Stimulated activated CD4-positive, alpha-beta T cell treated with anti-CD3 and anti-CD28 coated beads, Interleukin-12 subunit alpha, Interleukin-12 subunit beta, amount 100 ng/mL, for 4 hours (primary cell): Measurements from ENCODE around the gene ERC2.

Experiments
- DNase-seq: peaks from one replicate; pipeline ENCODE4 v3.0.0-alpha.2; 2020

The ERC2 gene

DNA sequence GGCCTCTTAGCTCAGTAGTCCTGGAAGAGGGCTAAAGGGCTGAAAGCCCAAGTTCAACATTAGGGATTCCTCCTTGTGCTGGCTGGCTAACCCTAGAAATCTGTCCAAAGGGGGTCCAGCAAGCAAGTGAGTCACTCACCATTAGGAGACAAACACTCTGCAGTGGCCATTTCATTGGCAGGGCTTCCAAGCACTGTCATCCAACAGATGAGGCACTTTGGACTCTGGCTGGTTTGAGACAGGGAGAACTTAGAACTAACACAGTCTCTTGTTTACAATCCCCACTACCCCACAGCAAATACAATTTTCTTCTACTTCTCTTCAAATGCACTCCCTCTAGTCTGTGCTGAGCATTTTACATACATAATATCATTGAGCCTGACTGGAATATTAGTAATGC, 971.0 kb downstream of the ERC2 start:
- no peak for DNase-seq

DNA sequence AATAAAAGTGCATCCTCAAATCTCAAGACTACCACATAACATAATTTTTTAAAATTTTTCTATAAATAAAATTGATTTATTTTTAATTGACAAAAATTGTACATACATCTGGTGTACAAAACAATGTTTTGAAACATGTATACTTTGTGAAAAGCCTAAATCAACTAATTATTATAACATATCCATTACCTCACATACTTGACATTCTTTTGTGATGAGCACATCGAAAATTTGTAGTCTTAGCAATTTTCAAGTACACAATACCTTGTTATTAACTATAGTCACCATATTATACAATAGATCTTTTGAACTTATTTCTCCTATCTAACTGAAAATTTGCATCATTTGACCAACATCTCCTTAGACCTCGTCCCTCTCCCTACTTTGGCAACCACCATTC, 973.3 kb downstream of the ERC2 start:
- no peak for DNase-seq

- no peak for DNase-seq
Measured at GRCh38 chr3:55492976-55493375, 975.3 kb downstream of the ERC2 start.

GRCh38 chr3:55491296-55491816, 976.9 kb downstream of the ERC2 start:
- DNase-seq, result no peak

DNA sequence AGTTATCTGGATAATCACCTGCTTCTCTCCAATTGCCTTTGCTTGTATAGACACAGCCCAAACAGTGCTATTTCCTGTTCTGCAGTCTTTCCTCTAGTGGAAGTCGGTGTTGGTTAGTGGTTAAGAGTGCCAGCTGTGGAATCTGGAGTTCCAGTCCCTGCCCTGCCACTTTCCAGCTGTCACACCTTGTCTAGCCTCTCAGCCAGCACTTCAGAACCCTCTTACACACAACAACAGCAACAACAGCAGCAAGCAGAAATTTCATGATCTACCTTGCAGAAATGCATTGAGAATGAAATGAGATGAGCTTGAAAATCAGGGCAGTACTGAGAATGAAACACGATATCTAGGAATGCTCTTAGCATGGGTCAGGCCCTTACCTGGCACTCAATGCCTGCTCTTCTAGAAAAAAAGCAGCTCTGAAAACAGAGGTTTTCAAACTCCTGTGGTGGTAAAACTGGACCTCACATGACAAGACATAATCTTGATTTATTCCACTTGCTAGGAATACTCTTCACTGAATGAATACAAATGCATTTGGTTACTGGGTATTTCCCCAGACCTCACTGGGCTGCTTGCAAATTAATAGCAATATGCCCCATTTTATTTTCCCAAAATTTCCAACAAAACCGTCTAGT, 977.9 kb downstream of the ERC2 start:
- no peak for DNase-seq

DNA sequence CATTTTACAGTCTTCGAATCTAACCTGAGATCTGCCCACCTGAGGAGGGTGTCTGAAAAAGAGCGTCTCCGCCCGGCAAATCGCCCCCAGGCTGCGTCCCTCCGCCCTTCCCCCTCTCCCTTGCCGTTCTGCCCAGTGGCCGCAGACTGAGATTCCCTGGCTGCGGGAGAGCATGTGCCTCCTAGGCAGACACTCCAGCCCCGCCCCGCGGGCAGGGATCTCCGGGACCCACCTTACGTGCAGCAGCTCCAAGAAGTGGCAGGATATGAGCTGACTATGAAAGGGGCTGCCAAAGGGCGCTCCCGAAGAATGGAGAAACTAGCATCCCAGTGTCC, 978.5 kb downstream of the ERC2 start:
- DNase-seq, result no peak

GRCh38 chr3:55488398-55489055, 979.7 kb downstream of the ERC2 start:
- DNase-seq, result no peak

GRCh38 chr3:55487381-55488241, 980.7 kb downstream of the ERC2 start:
- DNase-seq, result no peak

DNA sequence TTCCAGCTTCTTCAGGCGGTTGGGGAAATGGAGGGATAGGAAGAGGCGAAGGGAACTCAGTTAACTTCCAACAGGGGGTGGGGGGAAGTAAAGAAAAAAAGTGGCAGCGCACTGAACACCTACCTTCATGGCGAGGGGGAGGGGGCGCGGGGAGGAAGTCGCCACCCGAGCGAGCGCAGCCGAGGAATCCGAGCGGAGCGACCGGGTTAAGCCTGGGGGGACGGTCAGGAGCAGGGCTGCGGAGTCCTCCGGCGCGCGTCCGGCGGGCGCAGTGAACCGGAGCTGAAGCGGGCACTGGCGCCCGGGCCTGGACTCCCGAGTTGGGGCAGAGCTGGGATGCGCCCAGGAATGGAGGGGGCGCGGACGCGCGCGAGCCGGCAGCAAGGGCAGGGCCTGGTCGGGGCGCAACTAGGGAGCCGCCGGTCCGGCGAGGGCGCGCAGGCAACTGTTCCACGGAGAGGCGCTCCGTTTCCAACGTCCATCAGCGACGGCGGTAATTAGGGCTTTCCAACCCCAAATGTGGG, 981.3 kb downstream of the ERC2 start, which contains the start of gene WNT5A:
Gene WNT5A (minus strand): TSS at position 450 of the 524 bp plus-strand sequence. CDS start 321 bp downstream, at position 129.
- DNase-seq, result no peak

GRCh38 chr3:55486101-55486856, 982.0 kb downstream of the ERC2 start:
- no peak for DNase-seq

- peak; percentile 5 for DNase-seq
Measured at GRCh38 chr3:55484801-55485791, 983.2 kb downstream of the ERC2 start.

DNA sequence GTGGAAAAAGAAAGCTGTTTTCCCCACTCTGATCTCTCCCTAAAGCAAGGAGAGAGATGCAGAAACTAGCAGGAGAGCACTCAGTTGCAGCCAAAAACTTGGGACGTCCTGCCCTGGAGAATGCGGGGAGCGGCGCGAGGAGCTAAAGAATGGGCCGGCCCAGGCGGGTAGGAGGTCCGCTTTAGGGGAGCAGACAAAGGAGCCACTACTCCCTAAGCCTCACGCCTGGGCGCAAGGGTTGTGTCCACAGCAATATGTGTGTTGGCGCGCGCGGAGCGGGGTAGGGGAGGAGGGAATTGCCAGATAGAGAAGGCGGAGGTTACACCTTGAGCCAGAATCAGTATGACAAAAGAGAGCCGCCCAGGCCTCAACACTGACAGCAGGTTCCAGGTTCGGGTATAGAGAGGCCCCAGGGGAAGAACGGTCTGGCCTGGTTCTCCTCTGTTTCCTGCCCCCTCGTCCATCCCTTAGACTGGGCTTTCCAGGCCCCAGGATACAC, 984.0 kb downstream of the ERC2 start:
- no peak for DNase-seq

GRCh38 chr3:55483196-55484095, 984.8 kb downstream of the ERC2 start:
- DNase-seq, result no peak

- DNase-seq, result no peak
Measured at GRCh38 chr3:55482496-55483195, 985.6 kb downstream of the ERC2 start.

- no peak for DNase-seq
Measured at GRCh38 chr3:55481744-55482495, 986.3 kb downstream of the ERC2 start.

- no peak for DNase-seq
Measured at GRCh38 chr3:55480911-55481743, 987.1 kb downstream of the ERC2 start.
